ENCODE measurements around the gene BCL2L2.
A peak's percentile ranks its signal among the peaks of the same experiment; 100 is the strongest.

Gene BCL2L2

GRCh38 chr14:23281247-23281646 is 25.4 kb upstream of the BCL2L2 start:
- Histone ChIP-seq H2AFZ (ENCODE audit: low read depth, low read length, severe bottlenecking) (no peak overlapping the region), H3F3A (ENCODE audit: insufficient read depth) (no peaks in the 10 kb centered on the region), H3K4me3 (ENCODE audit: insufficient read depth, low read length, poor library complexity, severe bottlenecking) (no peak overlapping the region), H3K4me2 (ENCODE audit: low read depth, low read length, poor library complexity, severe bottlenecking) (no peak overlapping the region), H3K9me3 (ENCODE audit: insufficient read depth, low read length) (no peaks in the 10 kb centered on the region), H3K9me2 (replicated peaks; ENCODE audit: insufficient read depth, low read length) (no peaks in the 10 kb centered on the region), H3K27me3 (ENCODE audit: low read length) (no peaks in the 10 kb centered on the region), H4K20me1 (ENCODE audit: low read depth, low read length) (no peaks in the 10 kb centered on the region), H3K27ac (ENCODE audit: low read depth, low read length) (no peak overlapping the region), H3K79me2 (ENCODE audit: insufficient read depth, low read length) (peaks cover 21% of the 10 kb centered on the region), H3K36me3 (ENCODE audit: low read length) (no peaks in the 10 kb centered on the region), H3K9ac (ENCODE audit: low read length) (no peak overlapping the region)
- TF ChIP-seq CTCF (IDR thresholded peaks at IDR 0.05; ENCODE audit: insufficient read depth, low read length, poor library complexity, severe bottlenecking) = no peak
- TF ChIP-seq EZH2phosphoT487 (conservative IDR thresholded peaks at IDR 0.05; ENCODE audit: low read length) = no peak

GRCh38 chr14:23284654-23285529 is 21.7 kb upstream of the BCL2L2 start:
- Histone ChIP-seq H2AFZ (ENCODE audit: low read depth, low read length, severe bottlenecking) (peak overlapping the region; percentile 86), H3K9me3 (ENCODE audit: insufficient read depth, low read length) (no peaks in the 10 kb centered on the region), H3F3A (ENCODE audit: insufficient read depth) (no peaks in the 10 kb centered on the region), H3K9ac (ENCODE audit: low read length) (peak overlapping the region; percentile 91), H3K79me2 (ENCODE audit: insufficient read depth, low read length) (peaks cover 21% of the 10 kb centered on the region), H4K20me1 (ENCODE audit: low read depth, low read length) (no peaks in the 10 kb centered on the region), H3K36me3 (ENCODE audit: low read length) (no peaks in the 10 kb centered on the region), H3K4me3 (ENCODE audit: insufficient read depth, low read length, poor library complexity, severe bottlenecking) (peak overlapping the region; percentile 90), H3K27me3 (ENCODE audit: low read length) (no peaks in the 10 kb centered on the region), H3K27ac (ENCODE audit: low read depth, low read length) (0 out of 2 replicates have a peak overlapping the region, but pooled peaks have one; percentile 4), H3K9me2 (replicated peaks; ENCODE audit: insufficient read depth, low read length) (no peaks in the 10 kb centered on the region), H3K4me2 (ENCODE audit: low read depth, low read length, poor library complexity, severe bottlenecking) (peak overlapping the region; percentile 92)
- no peak for TF ChIP-seq EZH2phosphoT487 (conservative IDR thresholded peaks at IDR 0.05; ENCODE audit: low read length)
- TF ChIP-seq CTCF (IDR thresholded peaks at IDR 0.05; ENCODE audit: insufficient read depth, low read length, poor library complexity, severe bottlenecking) = no peak

GRCh38 chr14:23285530-23286019 is 21.1 kb upstream of the BCL2L2 start:
- Histone ChIP-seq H3K79me2 (ENCODE audit: insufficient read depth, low read length) (peaks cover 21% of the 10 kb centered on the region), H3K27ac (ENCODE audit: low read depth, low read length) (0 out of 2 replicates have a peak overlapping the region, but pooled peaks have one; percentile 27), H3K4me2 (ENCODE audit: low read depth, low read length, poor library complexity, severe bottlenecking) (peak overlapping the region; percentile 92), H3K27me3 (ENCODE audit: low read length) (no peaks in the 10 kb centered on the region), H2AFZ (ENCODE audit: low read depth, low read length, severe bottlenecking) (peak overlapping the region; percentile 86), H3K9me2 (replicated peaks; ENCODE audit: insufficient read depth, low read length) (no peaks in the 10 kb centered on the region), H3K9me3 (ENCODE audit: insufficient read depth, low read length) (no peaks in the 10 kb centered on the region), H3K4me3 (ENCODE audit: insufficient read depth, low read length, poor library complexity, severe bottlenecking) (peak overlapping the region; percentile 90), H4K20me1 (ENCODE audit: low read depth, low read length) (no peaks in the 10 kb centered on the region), H3K9ac (ENCODE audit: low read length) (peak overlapping the region; percentile 91), H3K36me3 (ENCODE audit: low read length) (no peaks in the 10 kb centered on the region), H3F3A (ENCODE audit: insufficient read depth) (no peaks in the 10 kb centered on the region)
- TF ChIP-seq CTCF (IDR thresholded peaks at IDR 0.05; ENCODE audit: insufficient read depth, low read length, poor library complexity, severe bottlenecking) (no peak), EZH2phosphoT487 (conservative IDR thresholded peaks at IDR 0.05; ENCODE audit: low read length) (no peak)
